Measurements from ENCODE around the gene MRPL39.

Gene MRPL39

DNA sequence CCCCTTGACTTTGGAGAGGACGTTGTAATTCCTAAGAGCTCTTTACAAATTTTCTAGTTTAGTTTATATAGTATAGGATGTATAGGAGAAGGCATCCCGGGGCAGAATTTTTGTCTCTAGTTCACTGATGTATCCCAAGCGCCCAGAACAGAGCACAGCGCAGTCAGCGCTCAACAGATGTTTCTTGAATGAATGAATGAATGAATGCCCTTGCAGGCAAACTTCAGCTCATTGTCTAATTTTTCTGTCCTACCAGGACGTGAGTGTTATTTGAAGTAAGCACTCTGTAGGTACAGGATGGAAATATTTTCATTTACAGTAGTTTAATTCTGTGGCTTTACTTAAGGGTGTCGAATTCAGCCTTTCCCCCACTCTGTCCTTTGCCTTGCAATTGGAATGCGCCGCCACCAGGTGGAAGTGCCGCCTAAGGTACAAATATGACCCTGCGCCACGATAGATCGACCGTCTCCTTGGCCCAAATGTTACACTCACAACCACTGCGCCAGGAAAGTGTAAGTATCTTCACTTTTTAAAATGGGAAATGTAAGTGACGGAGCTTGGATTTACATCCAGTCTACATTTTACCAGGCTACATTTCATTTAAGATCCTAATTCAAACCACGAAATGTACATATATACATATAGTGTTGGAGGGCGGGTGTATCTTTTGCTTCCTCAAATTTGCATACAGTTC lies 910 bp upstream of the MRPL39 start:
- peak; percentile 58 to 89 for DNase-seq

DNA sequence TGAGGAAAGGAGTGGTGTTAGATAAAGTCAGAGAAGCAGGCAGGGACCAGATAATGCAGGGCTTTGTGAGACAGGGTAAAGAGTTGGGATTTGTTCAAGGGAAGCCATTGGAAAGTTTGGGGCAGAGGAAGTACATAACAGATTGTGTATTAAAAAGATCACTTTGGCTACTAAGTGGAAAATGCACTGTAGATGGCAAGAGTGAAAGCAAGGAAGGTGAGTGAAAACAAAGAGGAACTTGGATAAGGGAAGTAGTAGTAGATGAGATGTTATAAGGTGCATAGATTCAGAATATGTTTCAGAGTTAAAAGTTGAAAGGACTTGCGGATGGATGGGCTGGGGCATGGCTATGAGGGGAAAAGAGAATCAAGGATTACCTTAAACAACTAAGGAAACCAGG lies 17.4 kb downstream of the MRPL39 start:
- no peak for DNase-seq

DNA sequence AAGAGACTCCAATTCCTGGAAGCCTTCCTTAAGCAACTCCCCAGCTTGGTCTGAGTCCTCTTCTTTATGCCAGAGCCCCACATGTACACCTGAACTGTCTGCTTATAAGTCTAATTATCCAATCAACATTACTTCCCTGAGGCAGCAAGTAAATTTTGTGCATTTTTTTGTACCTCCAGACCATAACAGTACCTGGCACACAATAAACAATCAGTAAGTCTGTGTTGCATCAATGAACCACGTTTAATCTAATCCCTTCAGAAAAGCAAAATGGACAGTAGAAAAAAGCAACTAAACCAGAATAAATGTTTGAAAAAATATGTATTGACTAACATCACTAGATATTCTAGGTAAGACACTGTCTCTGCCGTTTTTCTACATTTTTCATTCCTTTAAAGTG lies 20.5 kb downstream of the MRPL39 start:
- no peak for DNase-seq

DNA sequence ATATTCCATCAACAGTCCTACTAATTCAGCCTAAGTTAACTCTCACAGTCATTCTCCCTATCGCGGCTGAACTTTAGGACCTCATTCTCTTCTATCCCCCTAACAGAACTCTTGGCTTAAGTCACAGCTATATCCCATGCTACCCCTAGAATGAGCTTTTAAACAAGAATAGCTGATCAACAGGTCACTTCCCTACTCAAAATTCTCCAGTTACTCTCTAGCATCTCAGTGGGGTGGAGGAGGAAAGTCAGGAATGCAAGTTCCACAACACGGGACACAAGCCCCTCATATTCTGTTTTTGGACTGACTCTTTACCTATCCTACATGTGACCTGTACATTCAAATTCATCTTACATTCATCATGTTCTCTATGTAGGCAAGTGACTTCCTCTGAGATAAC lies 21.0 kb downstream of the MRPL39 start:
- DNase-seq, result no peak

DNA sequence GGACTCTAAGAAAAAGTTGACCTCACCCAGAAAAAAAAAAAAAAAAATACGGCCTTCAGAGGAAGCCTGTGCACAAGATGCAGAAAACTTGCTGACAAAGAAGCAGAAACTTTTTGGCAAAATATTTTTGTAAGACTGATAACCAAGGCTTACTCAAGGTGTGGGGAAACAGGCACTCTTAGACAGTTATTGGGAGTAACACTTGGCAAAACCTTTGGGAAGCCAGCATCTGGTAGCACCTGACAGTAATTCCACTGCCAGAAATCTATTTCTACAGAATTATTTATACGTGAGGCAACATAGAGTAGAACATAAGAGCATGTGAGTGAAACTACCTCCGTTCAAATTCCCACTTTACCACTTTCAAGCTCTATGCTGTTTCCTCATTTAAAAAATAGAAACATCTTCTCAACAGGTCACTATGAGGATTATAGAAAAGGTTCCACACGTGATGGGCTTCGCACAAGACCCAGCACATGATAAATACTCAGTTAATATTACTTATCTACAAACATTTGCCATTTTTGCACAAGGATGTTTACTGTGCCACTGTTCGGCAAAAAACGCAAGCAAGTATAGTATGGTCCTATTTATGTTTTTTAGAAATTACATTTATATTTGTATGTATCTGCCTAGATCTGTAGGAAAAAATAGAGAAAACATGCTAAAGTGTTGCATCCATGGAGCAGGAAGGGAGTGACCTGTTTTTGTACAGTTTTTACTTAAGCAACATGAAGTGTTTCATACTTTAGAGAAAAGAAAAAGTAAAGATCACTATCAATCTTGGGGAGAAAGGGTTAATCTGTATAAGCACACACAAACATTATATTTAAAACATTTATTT lies 22.2 kb downstream of the MRPL39 start:
- DNase-seq, result no peak

DNA sequence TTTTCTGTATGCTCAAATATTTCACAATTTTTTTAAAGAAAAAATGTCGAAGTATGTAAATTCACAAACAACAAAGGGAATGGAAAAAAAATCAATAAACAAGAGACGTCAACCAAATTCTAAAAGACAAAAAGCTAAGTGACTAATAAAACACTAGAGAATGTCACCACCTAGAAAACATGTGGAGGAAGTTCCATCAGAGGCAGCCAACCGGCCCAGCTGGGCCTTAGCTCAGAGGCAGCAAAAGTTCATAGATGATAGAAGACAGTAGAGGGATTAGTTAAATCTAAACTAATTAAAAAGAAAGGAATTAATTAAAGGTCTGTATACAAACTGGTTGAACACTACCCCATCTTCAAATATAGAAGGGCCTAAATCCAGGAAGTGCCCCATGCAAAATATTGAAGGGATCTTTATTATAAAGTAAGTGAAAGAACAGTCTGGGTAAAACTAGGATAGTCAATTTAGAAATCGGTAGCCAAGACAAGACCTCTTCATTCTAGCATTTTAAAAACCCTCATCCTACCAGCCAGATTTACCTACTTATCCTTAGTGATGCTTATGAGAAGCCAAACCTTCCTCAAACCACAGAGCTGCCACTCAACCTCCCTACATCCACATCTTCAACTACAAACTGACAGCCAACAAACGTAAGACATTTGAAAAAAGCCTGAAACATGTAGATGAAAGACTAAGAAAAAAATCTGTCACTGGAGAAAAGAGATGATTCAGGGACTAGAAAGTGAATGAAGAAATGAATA lies 23.7 kb downstream of the MRPL39 start:
- DNase-seq, result no peak

DNA sequence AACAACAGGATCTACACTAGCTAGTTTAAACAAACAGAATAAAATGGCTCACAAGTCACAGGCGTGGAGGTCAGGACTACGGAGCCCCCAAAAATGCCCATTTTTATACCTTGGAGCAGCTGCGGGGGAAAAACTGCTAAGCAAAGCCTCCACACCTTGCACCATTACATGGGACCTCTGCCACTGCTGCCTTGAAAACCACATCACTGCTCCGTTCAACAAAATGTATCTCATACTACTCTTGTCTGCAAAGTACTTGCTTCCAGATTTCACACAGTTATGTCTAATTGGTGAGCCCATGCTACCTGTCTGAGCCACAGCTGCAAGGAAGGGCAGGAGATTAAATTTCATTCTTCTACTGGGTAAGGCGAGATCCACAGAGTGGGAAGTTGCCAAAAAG lies 24.4 kb downstream of the MRPL39 start:
- no peak for DNase-seq

DNA sequence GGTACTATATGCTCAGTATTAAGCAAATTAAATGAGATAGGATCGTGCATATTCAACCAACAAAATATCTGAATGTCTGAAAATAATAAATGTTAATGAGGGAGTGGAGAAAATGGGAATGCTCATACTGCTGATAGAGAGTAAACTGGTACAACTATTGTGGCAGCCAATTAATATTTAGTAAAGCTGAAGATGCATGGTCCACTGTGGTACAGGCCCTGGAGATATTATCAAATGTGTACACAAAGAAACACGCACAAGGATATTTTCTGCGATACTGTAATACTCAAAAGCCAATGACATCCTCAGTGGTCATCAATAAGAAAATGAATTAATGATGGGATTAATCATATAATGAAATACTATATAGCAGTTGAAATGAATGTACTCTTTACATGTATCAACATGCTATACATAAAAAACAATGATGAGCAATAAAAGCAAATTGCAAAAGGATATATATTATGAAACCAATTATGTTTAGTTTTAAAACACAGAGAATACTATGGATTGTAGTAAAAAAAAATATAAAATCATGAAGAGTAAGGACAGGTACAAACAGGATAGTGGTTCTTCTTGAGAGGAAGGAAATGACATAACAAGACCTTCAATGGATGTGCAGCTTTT lies 25.0 kb downstream of the MRPL39 start:
- DNase-seq, result no peak

DNA sequence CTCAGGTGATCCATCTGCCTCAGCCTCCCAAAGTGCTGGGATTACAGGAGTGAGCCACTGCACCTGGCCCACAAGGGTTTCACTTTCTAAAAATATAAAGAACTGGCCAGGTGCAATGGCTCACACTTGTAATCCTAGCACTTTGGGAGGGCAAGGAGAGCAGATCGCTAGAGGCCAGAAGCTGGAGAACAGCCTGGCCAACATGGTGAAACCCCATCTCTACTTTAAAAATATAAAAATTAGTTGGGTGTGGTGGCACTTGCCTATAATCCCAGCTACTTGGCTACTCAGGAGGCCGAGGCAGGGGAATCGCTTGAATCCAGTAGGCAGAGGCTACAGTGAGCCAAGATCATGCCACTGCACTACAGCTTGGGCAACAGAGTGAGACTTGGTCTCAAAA lies 25.7 kb downstream of the MRPL39 start:
- DNase-seq, result no peak

DNA sequence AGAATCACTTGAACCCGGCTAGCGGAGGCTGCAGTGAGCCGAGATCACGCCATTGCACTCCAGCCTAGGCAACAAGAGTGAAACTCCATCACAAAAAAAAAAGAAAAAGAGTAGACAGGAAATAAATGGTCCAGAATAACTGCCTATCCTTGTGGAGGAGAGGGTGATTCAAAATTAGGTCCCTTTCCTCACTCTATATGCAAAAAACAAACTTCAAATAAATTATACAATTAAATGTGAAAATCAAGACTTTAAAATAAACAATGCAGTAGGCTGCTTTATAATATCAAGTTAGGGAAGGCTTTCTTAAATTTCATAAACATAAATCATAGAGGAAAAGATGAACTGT lies 26.4 kb downstream of the MRPL39 start:
- DNase-seq, result no peak

DNA sequence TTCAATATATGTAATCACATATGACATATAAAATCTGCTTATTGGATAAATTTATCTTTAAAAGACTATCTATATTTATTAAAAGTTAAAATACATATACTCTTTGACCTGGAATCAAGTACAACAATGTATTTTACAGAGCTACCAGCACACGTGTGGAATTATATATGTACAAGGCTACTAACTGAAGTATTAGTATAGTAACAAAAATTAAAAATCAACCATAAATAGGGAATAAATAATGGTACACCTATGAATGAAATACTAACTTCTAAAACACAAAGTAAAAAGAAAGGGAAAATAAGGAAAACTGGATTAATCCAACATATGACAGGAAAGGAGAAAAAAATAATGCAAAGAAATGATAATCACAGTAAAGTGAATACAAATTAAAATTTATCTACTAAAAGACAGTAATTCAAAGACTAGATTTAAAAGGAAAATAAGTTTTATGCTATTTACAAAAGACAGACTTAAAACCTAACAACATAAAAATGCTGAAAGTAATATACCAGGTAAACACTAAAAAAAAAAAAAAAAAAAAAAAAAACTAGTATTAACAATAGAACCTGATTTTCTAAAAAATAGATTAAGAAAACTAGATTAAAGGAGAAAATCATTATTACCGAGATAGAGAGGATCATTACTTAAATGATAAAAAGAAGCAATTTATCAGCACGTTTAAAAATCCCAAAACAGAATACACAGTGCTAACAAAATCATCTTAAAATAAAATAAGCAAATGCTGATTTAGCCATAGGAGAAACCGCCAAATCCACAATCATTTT lies 27.9 kb downstream of the MRPL39 start:
- DNase-seq, result no peak

DNA sequence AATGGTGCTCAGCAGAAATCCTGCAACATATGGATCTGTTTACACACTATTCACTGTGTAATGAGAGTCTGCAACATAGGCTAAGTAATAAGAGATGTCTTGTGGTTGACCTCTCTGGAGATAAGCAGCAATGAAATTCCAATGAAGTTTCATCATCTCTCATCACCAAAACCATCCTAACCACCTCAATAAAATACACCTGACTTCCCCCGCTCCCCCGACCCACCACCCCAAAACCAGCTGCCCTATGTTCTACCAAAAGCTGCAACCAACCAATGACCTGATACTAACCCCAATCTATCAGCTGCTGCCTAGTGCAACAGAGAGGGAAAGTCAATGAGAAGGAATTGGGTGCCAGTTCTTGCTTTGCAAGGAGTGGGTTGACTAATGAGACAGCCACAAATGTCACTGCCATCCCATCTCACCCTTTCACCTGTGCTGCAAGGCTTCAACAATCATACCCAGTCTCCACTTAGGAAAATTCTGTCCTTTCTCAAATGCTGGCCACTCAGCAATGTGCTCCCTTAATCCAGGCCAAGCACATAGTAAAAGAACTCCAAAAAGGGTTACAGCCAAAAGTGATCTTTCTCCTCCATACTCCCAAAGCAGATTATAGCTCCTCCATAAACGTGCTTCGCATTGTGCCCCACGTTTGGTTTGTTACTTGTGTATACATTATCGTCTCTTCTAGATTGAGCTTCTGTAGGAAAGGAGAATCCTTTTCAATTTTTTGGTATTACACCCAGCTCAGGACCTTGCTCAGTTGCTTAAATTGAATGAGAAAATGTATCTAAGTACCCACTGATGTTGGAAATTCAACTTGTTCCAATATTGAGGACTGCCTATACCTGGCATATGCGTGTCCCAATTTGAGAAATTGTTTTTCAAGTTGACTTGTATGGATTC lies 29.0 kb downstream of the MRPL39 start:
- no peak for DNase-seq

DNA sequence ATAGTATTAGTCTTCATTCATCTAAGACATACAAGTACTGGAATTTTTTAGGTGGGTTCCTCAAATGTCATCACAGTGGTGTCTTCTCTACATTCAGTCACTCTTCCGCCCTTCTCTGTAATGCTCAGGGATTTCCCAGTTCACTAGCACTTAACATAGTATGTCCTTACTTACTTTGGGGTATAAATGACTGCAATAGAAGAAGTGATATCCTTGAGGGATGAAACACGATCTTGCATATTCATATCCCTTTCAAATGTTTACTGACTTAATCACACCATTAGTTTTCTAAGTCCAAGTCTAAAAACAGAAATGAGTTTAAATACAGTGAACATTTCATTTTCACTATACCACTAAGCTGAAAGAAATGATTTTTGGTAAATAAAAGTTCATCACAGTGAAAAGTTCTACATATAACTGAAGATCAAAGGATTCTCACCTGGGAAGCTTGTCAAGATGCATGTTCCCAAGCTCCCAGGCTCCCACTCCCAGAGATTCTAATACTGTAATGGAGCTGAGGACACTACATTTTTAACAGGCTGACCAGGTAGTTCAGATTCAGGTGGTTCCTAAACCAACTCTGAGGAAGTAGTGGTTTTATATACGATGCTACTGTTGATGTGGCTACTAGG lies 29.7 kb downstream of the MRPL39 start:
- no peak for DNase-seq

DNA sequence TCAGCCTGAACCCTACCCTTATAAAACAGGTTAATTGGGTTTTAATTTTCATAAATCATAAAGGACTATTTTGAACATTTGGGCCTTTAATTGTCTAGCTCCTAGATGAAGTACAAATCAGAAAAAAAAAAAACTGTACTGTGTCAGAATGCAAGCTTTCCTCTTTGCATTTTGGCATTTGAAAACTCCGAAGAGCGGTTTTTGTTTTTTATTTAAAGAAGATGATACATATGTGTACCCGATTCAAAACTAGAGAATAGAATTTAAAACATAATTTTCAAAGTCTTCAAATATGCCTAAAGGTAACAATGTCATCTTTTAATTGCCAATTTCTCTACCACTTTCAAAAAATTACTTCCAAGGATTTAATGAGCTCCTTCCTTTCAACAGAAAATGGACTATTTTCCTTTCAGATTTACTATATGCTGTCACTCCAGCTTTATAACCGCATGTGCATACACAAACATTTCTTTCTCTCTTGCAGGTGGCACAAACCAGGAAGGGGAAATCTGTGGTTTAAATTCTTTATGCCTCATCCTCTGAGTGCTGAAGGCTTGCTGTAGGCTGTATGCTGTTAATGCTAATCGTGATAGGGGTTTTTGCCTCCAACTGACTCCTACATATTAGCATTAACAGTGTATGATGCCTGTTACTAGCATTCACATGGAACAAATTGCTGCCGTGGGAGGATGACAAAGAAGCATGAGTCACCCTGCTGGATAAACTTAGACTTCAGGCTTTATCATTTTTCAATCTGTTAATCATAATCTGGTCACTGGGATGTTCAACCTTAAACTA lies 33.7 kb downstream of the MRPL39 start:
- peak in 1 of 2 experiments; percentile 4 for DNase-seq

DNA sequence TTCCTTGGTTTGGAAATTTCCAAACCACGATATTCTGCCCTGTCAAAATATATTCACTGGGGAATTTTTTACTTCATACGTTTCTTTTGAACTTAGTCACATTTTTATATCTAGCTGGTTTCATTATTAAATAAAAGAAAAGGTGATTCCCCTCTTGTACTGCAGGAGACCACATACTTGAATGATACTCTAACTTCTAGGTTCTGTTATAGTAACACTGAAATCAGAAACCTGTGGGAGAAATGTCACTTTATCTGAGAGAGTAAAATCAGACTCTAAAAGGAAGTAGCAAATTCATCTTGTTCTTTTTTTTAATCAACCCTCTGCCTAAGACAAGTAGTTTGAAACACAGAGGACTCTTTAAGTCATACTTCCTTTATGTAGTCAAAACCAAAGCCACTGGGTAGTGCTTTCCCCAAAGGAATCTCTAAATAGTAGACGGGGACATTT lies 34.4 kb downstream of the MRPL39 start:
- DNase-seq, result no peak

DNA sequence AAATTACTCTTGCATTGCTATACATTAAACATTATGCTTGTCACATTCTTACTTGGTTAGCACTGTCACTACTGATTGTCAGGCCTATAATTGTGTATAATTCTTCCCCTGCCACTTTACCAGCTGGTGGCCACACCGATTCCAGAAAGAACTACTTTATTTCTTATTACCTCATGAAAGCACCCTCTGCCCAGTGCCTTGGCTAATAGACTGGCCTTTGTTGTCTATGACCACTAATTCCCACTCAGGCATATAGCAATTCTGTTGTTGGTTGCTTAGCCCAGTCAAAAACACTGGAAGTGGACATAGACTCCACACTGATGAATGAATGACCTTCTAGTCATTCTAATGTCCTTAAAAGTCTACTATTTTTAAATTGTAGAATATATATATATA lies 35.6 kb downstream of the MRPL39 start:
- no peak for DNase-seq

DNA sequence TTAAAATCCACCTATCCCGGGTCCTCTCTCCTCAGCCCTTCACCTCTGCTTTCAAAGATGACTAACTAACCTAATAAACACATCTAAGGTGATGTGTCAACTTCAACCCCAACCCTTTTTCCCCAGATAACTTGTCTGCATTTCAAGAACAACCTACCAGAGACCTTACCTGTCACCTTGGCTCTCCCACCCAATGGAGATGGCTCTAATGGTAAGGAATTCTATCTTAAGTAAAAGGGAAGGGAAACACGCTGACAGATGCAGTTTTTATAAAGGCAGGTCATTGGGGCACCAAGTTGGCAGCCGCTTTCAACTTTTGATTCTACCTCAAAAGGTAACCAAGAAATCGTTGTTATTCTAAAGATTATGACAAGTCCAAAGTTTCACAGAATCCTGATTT lies 37.6 kb downstream of the MRPL39 start:
- no peak for DNase-seq

DNA sequence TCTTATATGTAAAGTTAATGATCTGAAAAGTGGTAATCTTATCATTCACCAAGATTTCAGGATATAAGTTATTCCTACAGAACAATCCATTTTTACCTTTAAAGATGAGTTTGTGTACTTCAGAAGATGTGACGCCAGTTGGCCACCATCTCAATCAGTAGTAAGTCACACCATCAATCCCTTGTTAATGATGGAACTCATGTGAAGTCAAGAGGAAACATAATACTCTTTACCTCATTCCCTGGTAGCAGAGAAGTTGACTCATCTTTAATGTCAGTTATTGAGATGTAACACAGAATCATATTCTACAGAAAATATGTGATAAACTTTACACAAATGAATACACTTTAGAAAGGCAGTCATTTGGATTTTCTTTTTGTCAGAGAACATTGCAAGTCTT lies 38.2 kb downstream of the MRPL39 start:
- DNase-seq, result no peak

DNA sequence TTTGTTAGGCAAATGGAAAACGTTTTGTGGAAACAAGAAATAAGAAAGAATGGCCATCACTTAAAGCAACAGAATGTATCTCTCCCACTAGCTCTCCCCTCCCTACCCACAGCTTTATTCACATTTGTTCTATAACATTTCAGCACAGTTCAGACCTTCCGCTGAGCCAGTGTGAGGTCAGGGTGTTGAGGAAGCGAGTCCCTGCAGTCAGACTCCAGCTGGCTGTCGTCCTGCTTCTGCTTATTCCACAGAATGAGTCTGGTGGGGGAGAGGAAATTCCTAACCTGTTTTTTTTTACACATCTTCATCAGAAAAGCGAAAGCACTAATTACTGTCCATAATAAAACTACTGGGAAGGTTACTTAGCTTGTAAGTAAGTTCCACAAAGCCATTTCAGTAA lies 39.0 kb downstream of the MRPL39 start:
- no peak for DNase-seq

DNA sequence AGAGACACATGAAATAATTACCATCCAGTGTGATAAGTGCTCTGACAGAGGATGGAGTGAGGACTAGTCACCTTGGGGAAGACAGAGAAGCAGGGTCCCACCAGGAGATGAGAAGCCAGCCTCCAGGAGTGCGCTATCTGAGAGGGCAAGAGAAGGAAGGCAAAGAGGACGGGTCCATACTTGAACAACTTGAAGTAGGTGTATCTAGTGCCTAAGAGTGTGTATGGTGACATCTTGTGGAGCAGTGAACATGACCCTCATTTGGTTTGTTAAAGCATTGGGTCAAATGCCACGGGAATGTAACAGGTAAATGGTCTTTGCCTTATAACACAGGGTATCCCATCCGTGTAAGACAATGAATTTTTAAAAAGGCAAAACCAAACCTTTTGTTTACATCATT lies 39.8 kb downstream of the MRPL39 start:
- no peak for DNase-seq
